SU-DHL-6 (cell line): ENCODE measurements around the gene COL27A1.
"Not testable (repeated sequence)": the region's sequence is repeated elsewhere in the genome, so short reads cannot be mapped to it uniquely, and the experiment has no call there.

ENCODE experiments used
- EZH2phosphoT487 ChIP-seq: fragments of 200-600 bp; sonication (generic), shearing (Covaris generic); conservative IDR thresholded peaks from 2 replicates; pipeline ENCODE4 v1.6.1; 2018; ENCODE audit warnings: mild to moderate bottlenecking, antibody characterized with exemption, low read length, moderate library complexity, mixed read lengths
- TF ChIP-seq, protein P1 (sequence below): fragments of 200-600 bp; sonication (generic); IDR thresholded peaks from one replicate; pipeline ENCODE4 v1.5.1; 2017; ENCODE audit warnings: antibody characterized with exemption, mild to moderate bottlenecking, low read length, moderate library complexity; ENCODE audit not compliant: insufficient read depth, poor library complexity, severe bottlenecking

DNA sequence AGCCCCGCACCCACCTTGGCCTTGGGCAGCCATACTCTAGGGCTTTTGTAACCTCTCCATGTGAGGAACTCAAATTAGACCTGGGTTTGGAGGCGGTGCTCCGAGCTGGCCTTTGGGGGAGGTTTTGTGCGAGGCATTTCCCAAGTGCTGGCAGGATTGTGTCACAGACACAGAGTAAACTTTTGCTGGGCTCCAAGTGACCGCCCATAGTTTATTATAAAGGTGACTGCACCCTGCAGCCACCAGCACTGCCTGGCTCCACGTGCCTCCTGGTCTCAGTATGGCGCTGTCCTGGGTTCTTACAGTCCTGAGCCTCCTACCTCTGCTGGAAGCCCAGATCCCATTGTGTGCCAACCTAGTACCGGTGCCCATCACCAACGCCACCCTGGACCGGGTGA is 174.3 kb downstream of the COL27A1 start, which contains the start of gene ORM2:
- TF ChIP-seq, protein P1, sequence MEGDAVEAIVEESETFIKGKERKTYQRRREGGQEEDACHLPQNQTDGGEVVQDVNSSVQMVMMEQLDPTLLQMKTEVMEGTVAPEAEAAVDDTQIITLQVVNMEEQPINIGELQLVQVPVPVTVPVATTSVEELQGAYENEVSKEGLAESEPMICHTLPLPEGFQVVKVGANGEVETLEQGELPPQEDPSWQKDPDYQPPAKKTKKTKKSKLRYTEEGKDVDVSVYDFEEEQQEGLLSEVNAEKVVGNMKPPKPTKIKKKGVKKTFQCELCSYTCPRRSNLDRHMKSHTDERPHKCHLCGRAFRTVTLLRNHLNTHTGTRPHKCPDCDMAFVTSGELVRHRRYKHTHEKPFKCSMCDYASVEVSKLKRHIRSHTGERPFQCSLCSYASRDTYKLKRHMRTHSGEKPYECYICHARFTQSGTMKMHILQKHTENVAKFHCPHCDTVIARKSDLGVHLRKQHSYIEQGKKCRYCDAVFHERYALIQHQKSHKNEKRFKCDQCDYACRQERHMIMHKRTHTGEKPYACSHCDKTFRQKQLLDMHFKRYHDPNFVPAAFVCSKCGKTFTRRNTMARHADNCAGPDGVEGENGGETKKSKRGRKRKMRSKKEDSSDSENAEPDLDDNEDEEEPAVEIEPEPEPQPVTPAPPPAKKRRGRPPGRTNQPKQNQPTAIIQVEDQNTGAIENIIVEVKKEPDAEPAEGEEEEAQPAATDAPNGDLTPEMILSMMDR, result not testable (repeated sequence)
- not testable (repeated sequence) for TF ChIP-seq EZH2phosphoT487
